Smooth muscle cell (in vitro differentiated cells): Measurements from ENCODE around the gene FCHO1. TPM values are rescaled to one million over a fixed set of nuclear protein-coding genes. Genes with fewer than 3 reads are reported as not detected.

Experiments
- DNase-seq: peaks from one replicate; lab custom pipeline; 2025; ENCODE audit not compliant: unreplicated experiment; lab: John Stamatoyannopoulos, UW
- H2AFZ ChIP-seq: fragments of 200-600 bp; sonication (generic); 2 replicates; pipeline ENCODE4 v1.6.0; 2016; ENCODE audit warnings: antibody characterized with exemption, low read depth, mild to moderate bottlenecking
- H3F3A ChIP-seq: fragments of 200-600 bp; sonication (generic); 2 replicates; pipeline ENCODE4 v1.6.0; 2017; ENCODE audit warnings: antibody characterized with exemption, low read depth
- H3K27ac ChIP-seq: fragments of 200-600 bp; sonication (generic); 2 replicates; pipeline ENCODE4 v1.5.1; 2016; ENCODE audit warnings: low read depth, mild to moderate bottlenecking
- H3K27me3 ChIP-seq: fragments of 200-600 bp; sonication (generic); 2 replicates; pipeline ENCODE4 v1.6.1; 2016; ENCODE audit warnings: low read depth, mild to moderate bottlenecking
- H3K36me3 ChIP-seq: fragments of 200-600 bp; sonication (generic); 2 replicates; pipeline ENCODE4 v1.5.1; 2016; ENCODE audit warnings: low read depth
- H3K4me1 ChIP-seq: fragments of 200-600 bp; sonication (generic); 2 replicates; pipeline ENCODE4 v1.5.1; 2016; ENCODE audit warnings: low read depth
- H3K4me2 ChIP-seq: fragments of 200-600 bp; sonication (generic); 2 replicates; pipeline ENCODE4 v1.6.0; 2016; ENCODE audit warnings: mild to moderate bottlenecking
- H3K4me3 ChIP-seq: fragments of 200-600 bp; sonication (generic); 2 replicates; pipeline ENCODE4 v1.5.1; 2016; ENCODE audit warnings: mild to moderate bottlenecking
- H3K79me2 ChIP-seq: fragments of 200-600 bp; sonication (generic); 2 replicates; pipeline ENCODE4 v1.6.0; 2016; ENCODE audit warnings: low read depth, mild to moderate bottlenecking
- H3K9ac ChIP-seq: fragments of 200-600 bp; sonication (generic); 2 replicates; pipeline ENCODE4 v1.6.0; 2016; ENCODE audit warnings: low read depth
- H3K9me3 ChIP-seq: fragments of 200-600 bp; sonication (generic); replicated peaks from 2 replicates; pipeline ENCODE4 v1.5.1; 2016; ENCODE audit warnings: low read depth
- H4K20me1 ChIP-seq: fragments of 200-600 bp; sonication (generic); 2 replicates; pipeline ENCODE4 v1.6.0; 2016; ENCODE audit warnings: low read depth
- WGBS: methylation state at CpG from one replicate; pipeline ENCODE4 v1.1.7; 2016; ENCODE audit warnings: low lambda C conversion rate; 5-methylcytosine and 5-hydroxymethylcytosine counted together
- polyA plus RNA-seq: library from polyadenylated mRNA; unstranded; fragments of >200 nt; fragmentation: Nextera tagmentation; extraction: Ambion mirVana; gene quantifications from 2 replicates; pipeline ENCODE4 v1.2.1, GENCODE V29; 2016
- total RNA-seq: library from RNA; depleted of rRNA; stranded (reverse); fragments of >200 nt; gene quantifications from 2 replicates; pipeline ENCODE4 v1.2.3, GENCODE V29; 2014
- TF ChIP-seq, protein P1 (sequence below): fragments of 200-600 bp; sonication (generic); IDR thresholded peaks from 2 replicates; pipeline ENCODE4 v1.5.1; 2017; ENCODE audit warnings: borderline replicate concordance, mild to moderate bottlenecking, antibody characterized with exemption; ENCODE audit not compliant: insufficient read depth, poor library complexity, severe bottlenecking

Gene FCHO1
- total and polyA plus RNA-seq, 2 experiments from 2014 or later = 1.0 to 5.3 TPM

DNA sequence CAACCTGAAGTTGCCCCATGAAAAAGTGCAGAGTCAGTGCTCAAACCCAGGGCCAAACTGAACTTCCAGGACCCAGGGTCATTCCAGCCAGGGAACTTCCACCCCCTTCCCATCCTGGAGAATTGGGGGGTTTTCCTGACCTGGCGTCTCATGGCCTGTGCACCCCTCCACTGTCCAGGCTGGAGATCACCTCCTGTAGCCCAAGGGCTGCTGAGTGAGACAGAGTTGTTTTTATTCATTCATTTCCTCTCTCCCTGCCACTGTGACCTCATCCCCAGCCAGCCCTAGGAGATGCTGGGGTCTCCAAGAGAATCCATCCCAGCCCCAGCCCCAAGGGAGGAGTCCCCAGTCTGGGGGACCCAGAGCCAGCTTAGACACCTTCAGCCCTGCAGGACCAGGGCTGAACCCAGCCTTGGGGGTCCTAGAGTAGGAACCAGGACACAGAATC is 4.2 kb downstream of the FCHO1 start:
- Histone ChIP-seq H3K4me2 (no peak overlapping the region), H2AFZ (no peak overlapping the region), H3K9ac (no peak overlapping the region), H3K4me1 (peaks cover 7% of the 10 kb centered on the region), H3K4me3 (no peak overlapping the region), H3K36me3 (no peaks in the 10 kb centered on the region), H3F3A (no peaks in the 10 kb centered on the region), H4K20me1 (no peaks in the 10 kb centered on the region), H3K9me3 (no peaks in the 10 kb centered on the region), H3K27ac (no peak overlapping the region), H3K79me2 (no peaks in the 10 kb centered on the region), H3K27me3 (no peaks in the 10 kb centered on the region)
- TF ChIP-seq, protein P1, sequence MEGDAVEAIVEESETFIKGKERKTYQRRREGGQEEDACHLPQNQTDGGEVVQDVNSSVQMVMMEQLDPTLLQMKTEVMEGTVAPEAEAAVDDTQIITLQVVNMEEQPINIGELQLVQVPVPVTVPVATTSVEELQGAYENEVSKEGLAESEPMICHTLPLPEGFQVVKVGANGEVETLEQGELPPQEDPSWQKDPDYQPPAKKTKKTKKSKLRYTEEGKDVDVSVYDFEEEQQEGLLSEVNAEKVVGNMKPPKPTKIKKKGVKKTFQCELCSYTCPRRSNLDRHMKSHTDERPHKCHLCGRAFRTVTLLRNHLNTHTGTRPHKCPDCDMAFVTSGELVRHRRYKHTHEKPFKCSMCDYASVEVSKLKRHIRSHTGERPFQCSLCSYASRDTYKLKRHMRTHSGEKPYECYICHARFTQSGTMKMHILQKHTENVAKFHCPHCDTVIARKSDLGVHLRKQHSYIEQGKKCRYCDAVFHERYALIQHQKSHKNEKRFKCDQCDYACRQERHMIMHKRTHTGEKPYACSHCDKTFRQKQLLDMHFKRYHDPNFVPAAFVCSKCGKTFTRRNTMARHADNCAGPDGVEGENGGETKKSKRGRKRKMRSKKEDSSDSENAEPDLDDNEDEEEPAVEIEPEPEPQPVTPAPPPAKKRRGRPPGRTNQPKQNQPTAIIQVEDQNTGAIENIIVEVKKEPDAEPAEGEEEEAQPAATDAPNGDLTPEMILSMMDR = no peak
- 88% methylated on average over 1 of the region's 1 CpG for WGBS
- no peak for DNase-seq

DNA sequence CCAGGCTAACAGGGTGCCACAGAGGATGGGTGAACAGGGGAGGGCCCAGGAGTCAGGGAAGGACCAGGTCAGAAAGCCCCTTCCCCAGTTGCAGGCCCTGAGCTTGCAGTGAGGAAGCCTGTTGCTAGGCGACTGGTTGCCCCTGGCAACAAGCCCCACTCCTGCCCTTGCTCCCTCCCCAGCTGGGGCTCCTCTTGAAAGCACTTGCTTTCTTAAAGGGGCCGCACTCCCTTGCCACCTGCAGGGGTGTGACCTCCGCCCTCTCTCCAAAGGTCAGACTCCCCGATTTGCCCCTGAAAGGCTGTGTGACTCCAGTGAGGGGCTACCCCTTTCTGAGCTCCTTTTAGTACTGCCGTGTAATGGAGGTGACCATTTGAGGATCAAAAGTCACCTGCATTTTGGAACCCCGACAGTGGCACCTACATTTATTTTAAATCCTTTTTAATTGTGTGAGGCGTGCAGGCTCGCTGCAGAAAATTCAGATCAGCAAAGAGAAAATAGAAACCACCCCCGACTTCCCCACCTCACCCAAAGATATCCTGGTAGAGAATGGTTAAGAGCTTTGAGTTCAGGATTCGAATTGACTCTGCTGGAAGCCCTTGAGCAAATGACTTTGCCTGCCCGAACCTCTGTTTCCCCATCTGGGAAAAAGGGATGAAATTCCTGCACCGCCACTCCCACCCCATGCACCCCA is 4.8 kb downstream of the FCHO1 start:
- Histone ChIP-seq H3K4me1 (peaks cover 7% of the 10 kb centered on the region), H3K36me3 (no peaks in the 10 kb centered on the region), H3F3A (no peaks in the 10 kb centered on the region), H3K27ac (no peak overlapping the region), H3K4me2 (no peak overlapping the region), H3K79me2 (no peaks in the 10 kb centered on the region), H3K9ac (no peak overlapping the region), H3K27me3 (no peaks in the 10 kb centered on the region), H3K4me3 (no peak overlapping the region), H3K9me3 (no peaks in the 10 kb centered on the region), H4K20me1 (no peaks in the 10 kb centered on the region), H2AFZ (no peak overlapping the region)
- no peak for DNase-seq
- 84% methylated on average over 12 of the region's 12 CpGs for WGBS
- TF ChIP-seq, protein P1 = no peak

DNA sequence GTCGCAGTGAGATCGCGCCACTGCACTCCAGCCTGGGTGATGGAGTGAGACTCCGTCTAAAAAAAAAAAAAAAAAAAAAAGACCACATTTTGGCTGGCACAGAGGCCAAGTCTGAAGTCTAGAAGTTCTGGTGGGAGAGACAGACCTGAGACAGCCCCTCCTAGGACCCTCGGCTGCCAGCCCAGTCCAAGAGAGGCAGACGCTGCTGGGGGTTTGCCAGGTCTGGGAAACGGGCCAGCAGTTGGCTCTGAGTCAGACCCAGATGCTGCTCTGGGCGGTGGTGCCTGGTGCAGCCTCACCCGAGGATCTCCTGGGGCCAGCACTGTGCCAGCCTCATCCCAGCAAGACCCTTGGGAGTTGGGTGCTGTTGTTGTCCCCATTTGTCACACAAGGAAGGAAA is 5.8 kb downstream of the FCHO1 start:
- H2AFZ ChIP-seq = no peak overlapping the region
- no peak overlapping the region for H3K4me3 ChIP-seq
- H3K4me2 ChIP-seq = no peak overlapping the region
- H3F3A ChIP-seq = no peaks in the 10 kb centered on the region
- H3K27ac ChIP-seq = no peak overlapping the region
- TF ChIP-seq, protein P1 = no peak
- no peaks in the 10 kb centered on the region for H4K20me1 ChIP-seq
- H3K36me3 ChIP-seq = no peaks in the 10 kb centered on the region
- no peaks in the 10 kb centered on the region for H3K27me3 ChIP-seq
- H3K4me1 ChIP-seq = peaks cover 7% of the 10 kb centered on the region
- no peak for DNase-seq
- H3K79me2 ChIP-seq = no peaks in the 10 kb centered on the region
- H3K9ac ChIP-seq = no peak overlapping the region
- H3K9me3 ChIP-seq = no peaks in the 10 kb centered on the region
- WGBS = 87% methylated on average over 9 of the region's 9 CpGs

DNA sequence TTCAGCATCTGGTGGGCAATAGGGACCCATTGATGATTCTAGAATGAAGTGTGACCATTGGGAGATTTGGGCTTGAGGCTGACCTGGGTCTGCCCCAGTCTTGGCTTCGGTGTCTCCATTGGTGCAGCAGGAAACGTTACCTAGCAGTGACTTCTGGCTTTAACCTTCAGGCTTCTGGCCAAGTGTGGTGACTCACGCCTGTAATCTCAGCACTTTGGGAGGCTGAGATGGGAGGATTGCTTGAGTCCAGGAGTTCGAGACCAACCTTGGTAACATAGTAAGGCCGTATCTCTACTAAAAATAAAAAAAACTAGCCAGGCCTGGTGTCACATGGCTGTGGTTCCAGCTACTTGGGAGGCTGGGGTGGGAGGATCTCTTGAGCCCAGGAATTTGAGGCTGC is 7.2 kb downstream of the FCHO1 start:
- Histone ChIP-seq H2AFZ (no peak overlapping the region), H3K4me1 (peaks cover 7% of the 10 kb centered on the region), H3K4me3 (no peak overlapping the region), H3K4me2 (no peak overlapping the region), H3K9me3 (no peaks in the 10 kb centered on the region), H3K9ac (no peak overlapping the region), H3K27me3 (no peaks in the 10 kb centered on the region), H3K79me2 (no peaks in the 10 kb centered on the region), H3F3A (no peaks in the 10 kb centered on the region), H3K36me3 (no peaks in the 10 kb centered on the region), H4K20me1 (no peaks in the 10 kb centered on the region), H3K27ac (no peak overlapping the region)
- 82% methylated on average over 5 of the region's 5 CpGs for WGBS
- DNase-seq = no peak
- TF ChIP-seq, protein P1 = no peak
